Hepatocyte (in vitro differentiated cells): Measurements from ENCODE around the gene MAD1L1. TPM values are rescaled to one million over a fixed set of nuclear protein-coding genes. Genes with fewer than 3 reads are reported as not detected.

ENCODE experiments used
- DNase-seq: peaks from one replicate; pipeline ENCODE4 v3.0.0-alpha.2; 2016; ENCODE audit warnings: low spot score
- H2AFZ ChIP-seq: fragments of 200-600 bp; sonication (generic); 2 replicates; pipeline ENCODE4 v1.6.0; 2016; ENCODE audit warnings: antibody characterized with exemption, mild to moderate bottlenecking
- H3K27ac ChIP-seq: fragments of 200-600 bp; sonication (generic); 2 replicates; pipeline ENCODE4 v1.5.1; 2016; ENCODE audit warnings: mild to moderate bottlenecking
- H3K27me3 ChIP-seq: fragments of 200-600 bp; sonication (generic); 2 replicates; pipeline ENCODE4 v1.6.1; 2016
- H3K36me3 ChIP-seq: fragments of 200-600 bp; sonication (generic); replicated peaks from 2 replicates; pipeline ENCODE4 v1.5.1; 2016; ENCODE audit warnings: low read depth; ENCODE audit not compliant: insufficient read depth
- H3K4me1 ChIP-seq: fragments of 200-600 bp; sonication (generic); 2 replicates; pipeline ENCODE4 v1.5.1; 2016; ENCODE audit warnings: mild to moderate bottlenecking, moderate library complexity; ENCODE audit not compliant: insufficient read depth
- H3K4me2 ChIP-seq: fragments of 200-600 bp; sonication (generic); 2 replicates; pipeline ENCODE4 v1.6.0; 2016
- H3K4me3 ChIP-seq: fragments of 200-600 bp; sonication (generic); 2 replicates; pipeline ENCODE4 v1.5.1; 2016; ENCODE audit warnings: mild to moderate bottlenecking
- H3K79me2 ChIP-seq: fragments of 200-600 bp; sonication (generic); 2 replicates; pipeline ENCODE4 v1.6.0; 2017; ENCODE audit warnings: mild to moderate bottlenecking
- H3K9me2 ChIP-seq: fragments of 200-600 bp; sonication (generic); replicated peaks from 2 replicates; pipeline ENCODE4 v1.6.0; 2017; ENCODE audit warnings: mild to moderate bottlenecking; ENCODE audit not compliant: insufficient read depth
- H3K9me3 ChIP-seq: fragments of 200-600 bp; sonication (generic); 2 replicates; pipeline ENCODE4 v1.5.1; 2016; ENCODE audit warnings: low read depth, mild to moderate bottlenecking
- H4K20me1 ChIP-seq: fragments of 200-600 bp; sonication (generic); 2 replicates; pipeline ENCODE4 v1.6.0; 2016; ENCODE audit warnings: mild to moderate bottlenecking; ENCODE audit not compliant: insufficient read depth, poor library complexity, severe bottlenecking
- CTCF ChIP-seq: fragments of 200-600 bp; sonication (generic); IDR thresholded peaks from 2 replicates; pipeline ENCODE4 v1.5.1; 2016; ENCODE audit warnings: antibody characterized with exemption, mild to moderate bottlenecking; ENCODE audit not compliant: poor library complexity
- EZH2 ChIP-seq: fragments of 200-600 bp; sonication (generic); IDR thresholded peaks from 2 replicates; pipeline ENCODE4 v1.6.1; 2016; ENCODE audit warnings: antibody characterized with exemption, mild to moderate bottlenecking, borderline replicate concordance
- EZH2phosphoT487 ChIP-seq: fragments of 200-600 bp; sonication (generic); IDR thresholded peaks from one replicate; pipeline ENCODE4 v1.6.1; 2018; ENCODE audit warnings: antibody characterized with exemption, mild to moderate bottlenecking, low read depth, moderate library complexity; ENCODE audit not compliant: unreplicated experiment, severe bottlenecking
- WGBS: methylation state at CpG from one replicate; pipeline ENCODE4 v1.1.6; 2016; ENCODE audit warnings: low lambda C conversion rate; ENCODE audit errors: missing lambda C conversion rate; 5-methylcytosine and 5-hydroxymethylcytosine counted together
- polyA plus RNA-seq: library from polyadenylated mRNA; unstranded; fragments of >200 nt; fragmentation: Nextera tagmentation; extraction: Ambion mirVana; gene quantifications from 2 replicates; pipeline ENCODE4 v1.2.1, GENCODE V29; 2016
- total RNA-seq: library from RNA; depleted of rRNA; stranded (reverse); fragments of >200 nt; gene quantifications from 2 replicates; pipeline ENCODE4 v1.2.3, GENCODE V29; 2014

The MAD1L1 gene
- total and polyA plus RNA-seq, 2 experiments from 2014 or later, result 30.7 to 31.0 TPM

GRCh38 chr7:2156756-2157472 lies 75.8 kb downstream of the MAD1L1 start:
- H3K9me3 ChIP-seq, result no peaks in the 10 kb centered on the region
- H3K27me3 ChIP-seq, result no peaks in the 10 kb centered on the region
- H3K9me2 ChIP-seq, result no peaks in the 10 kb centered on the region
- peak overlapping the region; percentile 11 for H3K4me2 ChIP-seq
- H3K36me3 ChIP-seq, result no peaks in the 10 kb centered on the region
- no peak overlapping the region for H2AFZ ChIP-seq
- H4K20me1 ChIP-seq, result no peaks in the 10 kb centered on the region
- peak overlapping the region; percentile 81 for H3K27ac ChIP-seq
- TF ChIP-seq EZH2phosphoT487, result no peak
- TF ChIP-seq EZH2, result no peak
- TF ChIP-seq CTCF, result no peak
- H3K4me1 ChIP-seq, result peaks cover 20% of the 10 kb centered on the region
- DNase-seq, result no peak
- H3K4me3 ChIP-seq, result no peak overlapping the region
- H3K79me2 ChIP-seq, result peaks cover 12% of the 10 kb centered on the region
- WGBS, result 87% methylated on average over 15 of the region's 15 CpGs

DNA sequence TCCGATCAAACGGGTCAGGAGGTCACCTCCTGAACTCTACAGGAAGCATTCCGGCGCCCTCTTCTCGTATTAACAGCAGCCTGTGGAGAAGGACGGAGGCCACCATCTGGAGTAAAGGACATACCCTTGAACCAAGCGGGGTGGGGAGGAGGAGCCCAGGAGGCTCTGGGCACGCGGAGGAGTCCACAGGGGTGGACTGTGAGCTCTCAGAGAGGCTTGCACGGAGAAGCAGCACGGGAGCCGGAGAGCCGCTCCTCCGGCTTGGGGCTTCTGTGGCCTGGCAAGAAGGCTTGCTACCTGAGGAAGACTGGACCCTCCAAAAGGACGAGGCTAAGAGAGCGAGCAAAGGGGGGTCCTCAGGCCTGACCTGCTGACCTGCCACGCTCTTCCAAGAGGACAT lies 77.9 kb downstream of the MAD1L1 start:
- no peaks in the 10 kb centered on the region for H3K27me3 ChIP-seq
- no peaks in the 10 kb centered on the region for H3K9me2 ChIP-seq
- H3K4me3 ChIP-seq, result no peak overlapping the region
- no peak overlapping the region for H2AFZ ChIP-seq
- H3K4me2 ChIP-seq, result no peak overlapping the region
- TF ChIP-seq CTCF (no peak), EZH2 (no peak), EZH2phosphoT487 (no peak)
- peaks cover 12% of the 10 kb centered on the region for H3K79me2 ChIP-seq
- H4K20me1 ChIP-seq, result no peaks in the 10 kb centered on the region
- no peak overlapping the region for H3K27ac ChIP-seq
- no peaks in the 10 kb centered on the region for H3K9me3 ChIP-seq
- no peaks in the 10 kb centered on the region for H3K36me3 ChIP-seq
- DNase-seq, result no peak
- H3K4me1 ChIP-seq, result peaks cover 24% of the 10 kb centered on the region
- WGBS, result 98% methylated on average over 17 of the region's 17 CpGs

GRCh38 chr7:2154121-2154520 lies 78.6 kb downstream of the MAD1L1 start:
- Histone ChIP-seq H3K79me2 (peaks cover 8% of the 10 kb centered on the region), H4K20me1 (no peaks in the 10 kb centered on the region), H3K27ac (no peak overlapping the region), H3K4me2 (no peak overlapping the region), H2AFZ (no peak overlapping the region), H3K4me1 (peaks cover 24% of the 10 kb centered on the region), H3K36me3 (no peaks in the 10 kb centered on the region), H3K9me2 (no peaks in the 10 kb centered on the region), H3K4me3 (no peak overlapping the region), H3K27me3 (no peaks in the 10 kb centered on the region), H3K9me3 (no peaks in the 10 kb centered on the region)
- TF ChIP-seq EZH2phosphoT487 (no peak), EZH2 (no peak), CTCF (no peak)
- WGBS, result 87% methylated on average over 6 of the region's 6 CpGs
- DNase-seq, result no peak
